Measurements from ENCODE around the gene PKD2.
"Not testable (repeated sequence)": the region's sequence is repeated elsewhere in the genome, so short reads cannot be mapped to it uniquely, and the experiment has no call there.

The PKD2 gene

DNA sequence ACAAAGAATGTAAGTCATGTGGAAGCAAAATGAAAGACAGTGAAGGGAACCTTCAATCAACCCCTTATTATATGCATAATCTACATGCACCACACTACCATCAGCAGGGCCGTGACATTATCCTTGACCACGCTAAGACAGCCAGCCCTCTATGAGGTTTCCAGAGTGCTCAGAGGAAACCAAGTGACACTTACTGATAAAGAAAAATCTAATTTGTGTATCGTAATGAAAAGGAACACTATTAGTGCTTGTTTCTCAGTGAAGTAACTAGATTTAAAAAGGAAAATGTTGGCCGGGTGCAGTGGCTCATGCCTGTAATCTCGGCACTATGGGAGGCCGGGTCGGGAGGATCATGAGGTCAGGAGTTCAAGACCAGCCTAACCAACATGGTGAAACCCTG is 94.6 kb downstream of the PKD2 start:
- DNase-seq (ENCODE audit: low read depth, low spot score), result no peak
- H3K4me3 ChIP-seq (ENCODE audit: low read length), result no peak overlapping the region

- DNase-seq (ENCODE audit: low read depth, low spot score), result no peak
- H3K4me3 ChIP-seq (ENCODE audit: low read length), result no peak overlapping the region
Measured at GRCh38 chr4:88104902-88105610, 97.6 kb downstream of the PKD2 start.

- no peak overlapping the region for H3K4me3 ChIP-seq (ENCODE audit: low read length)
- DNase-seq (ENCODE audit: low read depth, low spot score), result no peak
Measured at GRCh38 chr4:88106205-88106604, 98.8 kb downstream of the PKD2 start.

DNA sequence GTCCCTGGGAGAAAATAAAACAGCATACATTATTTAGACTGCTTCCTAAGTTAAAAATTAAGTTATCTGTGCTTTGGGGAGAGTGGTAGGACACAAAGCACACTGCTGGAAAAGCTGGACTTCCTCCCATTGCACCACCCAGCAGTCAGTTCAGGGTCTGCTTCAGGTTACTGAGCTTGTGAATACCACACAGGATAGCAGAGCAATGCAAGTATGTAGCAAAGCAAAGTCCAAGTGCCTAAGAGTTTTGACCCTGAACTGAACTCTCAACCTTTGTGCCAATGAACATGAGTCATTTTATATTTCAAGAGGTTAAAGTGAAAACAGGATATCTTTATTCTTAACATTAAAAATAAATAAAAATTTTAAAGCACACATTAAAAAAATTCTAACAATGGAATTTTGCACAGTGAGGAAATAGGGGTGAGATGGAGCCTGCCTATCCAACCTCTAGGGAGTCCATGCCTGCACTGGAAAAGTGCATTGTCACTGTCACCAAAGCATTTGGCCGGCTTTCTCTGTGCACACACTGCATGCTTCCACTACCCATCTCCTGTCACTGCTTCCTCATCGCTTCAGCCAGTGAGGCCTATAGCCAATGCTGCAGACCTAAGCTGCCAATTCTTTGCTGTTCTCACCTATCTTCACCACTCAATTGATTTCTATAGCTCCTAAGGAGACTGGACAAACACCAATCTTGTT is 100.1 kb downstream of the PKD2 start:
- no peak overlapping the region for H3K4me3 ChIP-seq (ENCODE audit: low read length)
- DNase-seq (ENCODE audit: low read depth, low spot score), result no peak

GRCh38 chr4:88108108-88108465 is 100.7 kb downstream of the PKD2 start:
- not testable (repeated sequence) for DNase-seq (ENCODE audit: low read depth, low spot score); H3K4me3 ChIP-seq (ENCODE audit: low read length)

DNA sequence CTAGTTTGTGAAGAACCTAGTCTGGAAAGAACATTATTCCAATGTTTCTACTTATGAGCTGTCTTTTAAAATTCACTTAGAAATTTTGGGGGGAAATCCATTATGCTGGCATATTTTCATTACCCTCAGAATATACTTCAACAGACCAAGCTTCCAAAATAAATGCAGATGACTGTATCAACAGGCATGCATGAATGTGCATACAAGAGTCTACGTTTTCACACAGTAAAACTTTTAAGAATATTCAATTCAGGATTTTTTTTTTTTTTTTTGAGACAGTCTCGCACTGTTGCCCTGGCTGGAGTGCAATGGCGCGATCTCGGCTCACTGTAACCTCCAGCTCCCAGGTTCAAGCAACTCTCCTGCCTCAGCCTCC is 101.3 kb downstream of the PKD2 start:
- no peak overlapping the region for H3K4me3 ChIP-seq (ENCODE audit: low read length)
- no peak for DNase-seq (ENCODE audit: low read depth, low spot score)

DNA sequence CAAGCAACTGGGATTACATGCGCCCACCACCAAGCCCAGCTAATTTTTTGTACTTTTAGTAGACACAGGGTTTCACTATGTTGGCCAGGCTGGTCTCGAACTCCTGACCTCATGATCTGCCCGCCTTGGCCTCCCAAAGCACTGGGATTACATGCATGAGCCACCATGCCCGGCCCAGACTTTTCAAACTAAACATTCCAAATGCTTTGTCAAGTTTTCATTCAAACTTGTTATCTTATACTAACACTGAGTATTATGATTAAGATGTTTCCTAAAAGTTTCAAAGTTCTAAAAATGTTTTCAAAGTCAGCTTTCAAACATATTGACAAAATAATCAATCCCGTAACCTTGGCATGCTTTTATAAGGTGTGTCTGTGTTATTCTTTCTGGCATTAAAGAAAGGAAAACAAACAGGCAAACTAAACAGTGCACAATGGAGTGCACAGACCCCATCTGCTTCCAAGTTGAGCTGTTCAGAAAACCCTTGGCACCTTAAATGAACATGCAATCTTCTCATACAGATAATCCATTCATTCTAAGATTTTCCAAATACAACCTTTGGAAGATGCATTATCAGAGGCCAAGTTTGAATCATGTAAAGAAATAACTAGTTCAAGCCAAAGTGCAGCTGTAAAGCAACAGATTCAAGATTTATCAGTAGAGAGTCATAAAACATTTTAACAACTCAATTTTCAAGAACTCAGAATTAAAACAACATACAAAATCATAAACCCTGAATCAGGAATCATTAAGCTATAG is 101.9 kb downstream of the PKD2 start:
- no peak overlapping the region for H3K4me3 ChIP-seq (ENCODE audit: low read length)
- DNase-seq (ENCODE audit: low read depth, low spot score), result no peak

- no peak overlapping the region for H3K4me3 ChIP-seq (ENCODE audit: low read length)
- no peak for DNase-seq (ENCODE audit: low read depth, low spot score)
Measured at GRCh38 chr4:88110826-88111225, 103.4 kb downstream of the PKD2 start.

GRCh38 chr4:88112856-88113255 is 105.4 kb downstream of the PKD2 start:
- no peak overlapping the region for H3K4me3 ChIP-seq (ENCODE audit: low read length)
- DNase-seq (ENCODE audit: low read depth, low spot score), result no peak

DNA sequence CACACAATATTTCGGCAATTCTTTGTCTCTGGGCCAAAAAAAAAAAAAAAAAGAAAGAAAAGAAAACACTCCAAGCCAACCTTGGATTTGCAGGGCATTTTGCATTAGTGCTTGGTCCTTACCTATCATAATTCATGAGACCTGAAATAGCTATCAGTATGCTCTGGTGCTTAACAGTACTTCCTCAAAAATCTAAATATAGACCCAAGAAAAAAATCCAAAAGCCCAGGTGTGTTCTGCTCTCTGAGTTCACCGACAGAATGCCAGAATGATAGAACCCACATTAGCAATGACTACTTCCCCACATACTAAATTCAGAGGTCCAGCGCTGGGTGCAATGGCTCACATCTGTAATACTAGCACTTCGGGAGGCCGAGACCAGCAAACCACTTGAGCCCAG is 108.2 kb downstream of the PKD2 start:
- H3K4me3 ChIP-seq (ENCODE audit: low read length), result no peak overlapping the region
- no peak for DNase-seq (ENCODE audit: low read depth, low spot score)

DNA sequence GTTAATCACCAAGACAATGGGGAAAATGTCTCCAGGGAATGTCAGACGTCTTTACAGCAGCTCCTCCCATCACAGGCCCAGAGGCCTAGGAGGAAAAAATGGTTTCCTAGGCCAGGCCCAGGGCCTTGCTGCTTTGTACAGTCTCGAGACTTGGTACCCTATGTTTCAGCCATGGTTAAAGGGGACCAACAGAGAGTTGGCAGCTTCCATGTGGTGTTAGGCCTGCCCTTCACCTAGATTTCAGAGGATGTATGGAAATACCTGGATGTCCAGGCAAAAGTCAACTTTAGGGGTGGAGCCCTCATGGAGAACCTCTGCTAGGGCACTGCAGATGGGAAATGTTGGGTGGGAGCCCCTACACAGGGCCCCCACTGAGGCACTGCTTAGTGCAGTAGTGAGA is 112.5 kb downstream of the PKD2 start:
- H3K4me3 ChIP-seq (ENCODE audit: low read length), result no peak overlapping the region
- no peak for DNase-seq (ENCODE audit: low read depth, low spot score)

GRCh38 chr4:88122260-88122659 is 114.8 kb downstream of the PKD2 start:
- not testable (repeated sequence) for H3K4me3 ChIP-seq (ENCODE audit: low read length); DNase-seq (ENCODE audit: low read depth, low spot score)

Measured in Jurkat, Clone E6-1 (cell line).